Smooth muscle cell of the brain vasculature (primary cell): ENCODE measurements around the gene GNGT1.
"Not testable (repeated sequence)": the region's sequence is repeated elsewhere in the genome, so short reads cannot be mapped to it uniquely, and the experiment has no call there.

Experiments used
- DNase-seq: peaks from one replicate; pipeline ENCODE4 v3.0.0-alpha.2; 2012; ENCODE audit warnings: low read depth, low spot score

The GNGT1 gene

GRCh38 chr7:93902777-93903423 lies 3.5 kb upstream of the GNGT1 start:
- no peak for DNase-seq

GRCh38 chr7:93910076-93910994 lies 4.0 kb downstream of the GNGT1 start:
- no peak for DNase-seq

DNA sequence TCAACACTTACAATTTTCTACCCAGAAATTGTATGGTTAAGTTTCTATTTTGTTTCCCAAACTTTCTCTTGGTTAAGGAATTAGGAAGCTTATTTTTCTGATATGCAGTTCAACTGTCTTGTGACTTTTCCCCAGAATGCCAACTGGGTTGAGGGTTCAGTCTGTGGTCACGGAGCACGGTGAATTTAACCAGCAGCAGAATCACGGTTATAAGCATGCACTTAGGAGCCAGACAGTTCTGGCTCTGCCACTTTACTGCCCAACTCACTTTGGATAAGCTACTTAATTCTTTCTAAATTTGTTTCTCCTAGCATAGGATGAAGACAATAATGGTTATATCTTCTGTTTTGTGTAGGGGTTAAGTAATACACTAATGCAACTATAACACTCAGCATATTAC lies 4.9 kb downstream of the GNGT1 start:
- not testable (repeated sequence) for DNase-seq

DNA sequence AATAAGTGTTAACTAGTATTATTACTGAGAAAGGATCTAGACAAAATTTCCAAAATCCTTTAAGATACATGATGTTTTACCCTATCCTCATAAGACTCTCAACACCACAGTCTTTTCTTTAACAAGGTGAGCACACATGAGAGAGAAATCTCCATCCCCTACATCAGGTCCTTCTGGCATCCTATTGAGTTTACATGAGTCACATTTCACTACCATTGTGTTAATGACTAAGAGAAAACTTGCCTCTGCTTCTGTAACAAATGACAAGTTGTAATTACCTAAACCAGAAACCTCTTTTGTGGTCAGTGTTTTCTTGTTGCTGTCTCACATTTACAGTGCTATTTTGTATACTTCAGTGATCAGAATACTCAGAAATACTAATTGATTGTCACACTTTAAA lies 5.3 kb downstream of the GNGT1 start:
- DNase-seq, result not testable (repeated sequence)

- DNase-seq, result no peak
These were observed 6.8 kb downstream of the GNGT1 start for GRCh38 chr7:93913197-93913596.

GRCh38 chr7:93914581-93915066 lies 8.3 kb downstream of the GNGT1 start:
- DNase-seq, result no peak

DNA sequence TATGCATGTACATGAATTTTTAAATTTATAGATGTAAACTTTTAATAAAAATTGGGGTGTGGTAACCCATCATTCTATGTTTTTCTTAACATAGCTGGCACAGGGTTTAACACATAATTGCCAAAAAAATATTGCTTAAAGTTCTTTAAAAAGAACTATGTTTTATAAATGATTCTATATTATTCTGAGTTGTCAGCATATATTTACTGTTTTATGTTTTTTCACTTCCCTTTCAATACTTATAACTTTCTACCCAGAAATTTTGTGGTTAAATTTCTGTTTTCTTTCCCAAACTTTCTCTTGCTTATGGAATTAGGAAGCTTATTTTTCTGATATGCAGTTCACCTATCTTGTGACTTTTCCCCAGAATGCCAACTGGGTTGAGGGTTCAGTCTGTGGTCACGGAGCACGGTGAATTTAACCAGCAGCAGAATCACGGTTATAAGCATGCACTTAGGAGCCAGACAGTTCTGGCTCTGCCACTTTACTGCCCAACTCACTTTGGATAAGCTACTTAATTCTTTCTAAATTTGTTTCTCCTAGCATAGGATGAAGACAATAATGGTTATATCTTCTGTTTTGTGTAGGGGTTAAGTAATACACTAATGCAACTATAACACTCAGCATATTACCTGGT lies 9.0 kb downstream of the GNGT1 start:
- DNase-seq, result not testable (repeated sequence)

- DNase-seq, result not testable (repeated sequence)
These were observed 9.5 kb downstream of the GNGT1 start for GRCh38 chr7:93915888-93916287.

- DNase-seq, result not testable (repeated sequence)
These were observed 9.9 kb downstream of the GNGT1 start for GRCh38 chr7:93916315-93916714.

DNA sequence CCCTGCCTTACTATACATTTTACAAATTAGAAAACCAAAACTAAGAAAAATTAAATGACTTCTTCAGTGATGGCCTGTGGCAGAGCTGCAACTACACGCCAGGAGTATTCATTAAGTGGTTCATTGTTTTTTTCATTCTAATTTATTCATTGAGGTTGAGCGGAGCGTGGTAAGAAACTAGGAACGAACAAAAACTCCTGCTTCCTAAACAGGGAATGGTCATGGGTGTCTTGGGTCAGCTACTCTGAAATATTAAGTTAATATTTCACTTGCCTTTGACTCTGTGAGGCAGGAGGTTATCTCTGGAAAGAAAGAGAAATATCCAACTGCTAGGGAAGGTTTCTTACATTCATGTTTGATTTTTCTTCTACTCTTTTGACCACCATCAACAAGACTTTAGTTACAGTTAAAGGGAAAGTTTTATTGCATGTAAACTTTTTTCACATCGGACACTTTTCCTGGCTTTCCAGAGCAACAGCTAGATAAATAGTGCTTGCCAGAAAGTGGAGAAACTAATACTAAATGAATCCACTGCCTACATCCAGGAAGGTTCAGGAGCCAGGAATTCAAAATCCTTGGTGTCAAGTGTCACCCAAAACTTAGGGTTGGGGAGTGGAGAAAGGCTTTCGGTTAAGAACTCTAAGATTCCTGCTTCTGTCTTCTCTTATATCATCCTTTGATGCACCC lies 14.3 kb downstream of the GNGT1 start:
- no peak for DNase-seq

- no peak for DNase-seq
These were observed 14.8 kb downstream of the GNGT1 start for GRCh38 chr7:93921186-93921585.

GRCh38 chr7:93921607-93922566 lies 15.5 kb downstream of the GNGT1 start, which contains the start of gene GNG11:
Gene GNG11, plus strand, starts transcription at chr7:93921735. Its CDS starts 403 bp downstream, at chr7:93922138.
- DNase-seq, result peak; percentile 63

GRCh38 chr7:93923296-93923695 lies 16.9 kb downstream of the GNGT1 start:
- DNase-seq, result no peak

DNA sequence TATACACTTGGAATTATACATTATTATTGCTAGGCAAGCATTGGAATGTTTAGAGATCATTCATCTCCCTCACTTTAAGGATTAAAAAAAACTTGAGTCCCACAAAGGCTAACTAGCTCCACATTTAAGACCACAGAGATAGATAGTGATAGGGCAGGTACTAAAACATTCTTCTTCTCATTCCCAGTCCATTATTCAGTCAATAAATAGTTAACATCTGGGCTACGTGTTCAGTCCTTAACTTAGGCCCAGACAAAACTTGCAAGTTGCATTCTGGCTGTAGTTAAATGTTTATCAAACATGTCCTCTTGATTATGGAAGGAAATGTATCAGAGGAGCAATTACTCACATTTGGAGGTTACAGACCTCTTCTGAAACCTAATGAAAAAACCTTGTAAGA lies 17.6 kb downstream of the GNGT1 start:
- no peak for DNase-seq

- no peak for DNase-seq
These were observed 20.4 kb downstream of the GNGT1 start for GRCh38 chr7:93926800-93927199.

DNA sequence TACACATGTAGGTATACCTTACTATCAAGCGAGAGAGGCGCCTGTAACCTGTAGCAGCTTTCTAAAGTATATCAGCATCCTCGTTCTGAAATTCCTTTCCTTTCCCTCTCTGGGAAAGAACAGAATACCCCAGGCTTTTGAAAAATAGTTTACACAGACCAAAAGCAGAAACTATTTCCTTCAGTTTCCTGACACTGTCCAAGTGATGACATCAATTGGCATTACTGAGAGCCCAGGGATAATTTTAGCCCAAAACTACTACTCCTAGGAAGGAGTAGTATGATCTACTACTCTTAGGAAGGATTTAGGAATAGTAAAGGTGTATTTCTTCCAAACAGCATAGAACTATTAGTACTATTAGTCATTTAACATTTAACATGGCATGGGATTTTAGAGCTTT lies 21.2 kb downstream of the GNGT1 start:
- no peak for DNase-seq

- DNase-seq, result no peak
These were observed 25.3 kb downstream of the GNGT1 start for GRCh38 chr7:93931655-93932054.

DNA sequence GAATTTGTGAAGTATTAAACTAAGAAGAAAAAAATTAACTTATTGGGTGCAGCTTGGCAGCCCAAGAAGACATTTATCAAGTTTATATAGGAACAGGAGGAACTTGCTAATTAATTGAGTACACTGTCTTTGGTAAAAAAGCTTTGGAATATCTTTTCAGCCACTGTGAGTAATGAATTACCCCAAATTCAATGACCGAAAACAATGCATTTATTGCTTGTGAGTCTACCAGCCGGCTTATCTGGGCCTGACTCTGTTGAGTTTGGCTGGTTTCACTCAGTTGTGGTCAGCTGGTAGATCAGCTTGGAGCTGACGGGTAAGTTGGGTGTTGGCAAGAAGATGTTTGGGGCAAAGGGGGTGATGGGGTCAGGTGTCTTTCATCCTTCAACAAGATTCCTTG lies 26.8 kb downstream of the GNGT1 start:
- DNase-seq, result no peak

GRCh38 chr7:93935102-93935501 lies 28.7 kb downstream of the GNGT1 start:
- no peak for DNase-seq

GRCh38 chr7:93937818-93938217 lies 31.5 kb downstream of the GNGT1 start:
- no peak for DNase-seq
